ENCODE results near the gene ADAMTSL4.

DNA sequence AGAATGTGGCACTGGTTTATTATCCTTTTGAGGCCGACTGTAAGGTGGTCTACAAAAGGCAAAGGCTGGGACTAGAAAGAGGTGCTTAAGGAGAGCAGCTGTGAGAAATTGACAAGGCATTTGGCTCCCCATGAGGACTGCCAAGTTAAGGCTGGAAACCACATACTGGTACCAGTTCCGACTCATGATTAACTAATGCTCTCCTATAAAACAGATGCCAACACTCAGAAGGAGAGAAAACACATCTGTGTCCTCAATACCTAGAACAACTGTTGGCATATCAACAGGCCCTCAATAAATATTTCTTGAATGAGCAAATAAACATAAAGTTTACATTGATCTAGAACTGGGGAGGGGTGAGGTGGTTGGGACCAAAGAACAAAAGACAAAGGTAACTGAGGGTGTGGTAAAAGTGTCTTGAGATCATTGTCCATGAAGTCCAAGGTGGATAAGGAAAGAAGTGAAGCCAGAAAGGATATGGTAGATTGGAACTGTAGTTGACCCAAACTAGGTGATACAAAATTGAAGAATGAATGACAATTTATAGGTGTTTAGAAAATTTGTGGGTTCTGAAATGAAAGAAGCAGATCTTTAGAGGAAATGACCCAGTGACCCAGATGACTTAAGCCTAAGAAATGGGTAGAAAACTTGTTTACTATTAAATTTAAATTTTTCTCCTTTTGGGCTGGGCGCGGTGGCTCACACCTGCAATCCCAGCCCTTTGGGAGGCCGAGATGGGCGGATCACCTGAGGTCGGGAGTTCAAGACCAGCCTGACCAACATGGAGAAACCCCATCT lies 47.1 kb downstream of the ADAMTSL4 start:
- TF ChIP-seq, protein P1, sequence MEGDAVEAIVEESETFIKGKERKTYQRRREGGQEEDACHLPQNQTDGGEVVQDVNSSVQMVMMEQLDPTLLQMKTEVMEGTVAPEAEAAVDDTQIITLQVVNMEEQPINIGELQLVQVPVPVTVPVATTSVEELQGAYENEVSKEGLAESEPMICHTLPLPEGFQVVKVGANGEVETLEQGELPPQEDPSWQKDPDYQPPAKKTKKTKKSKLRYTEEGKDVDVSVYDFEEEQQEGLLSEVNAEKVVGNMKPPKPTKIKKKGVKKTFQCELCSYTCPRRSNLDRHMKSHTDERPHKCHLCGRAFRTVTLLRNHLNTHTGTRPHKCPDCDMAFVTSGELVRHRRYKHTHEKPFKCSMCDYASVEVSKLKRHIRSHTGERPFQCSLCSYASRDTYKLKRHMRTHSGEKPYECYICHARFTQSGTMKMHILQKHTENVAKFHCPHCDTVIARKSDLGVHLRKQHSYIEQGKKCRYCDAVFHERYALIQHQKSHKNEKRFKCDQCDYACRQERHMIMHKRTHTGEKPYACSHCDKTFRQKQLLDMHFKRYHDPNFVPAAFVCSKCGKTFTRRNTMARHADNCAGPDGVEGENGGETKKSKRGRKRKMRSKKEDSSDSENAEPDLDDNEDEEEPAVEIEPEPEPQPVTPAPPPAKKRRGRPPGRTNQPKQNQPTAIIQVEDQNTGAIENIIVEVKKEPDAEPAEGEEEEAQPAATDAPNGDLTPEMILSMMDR (IDR thresholded peaks at IDR 0.05): no peak
- TF ChIP-seq POLR2A (IDR thresholded peaks at IDR 0.05): no peak

All from sigmoid colon (tissue), 3 donors.